SK-N-MC (cell line): ENCODE measurements around the gene PARVB.

ENCODE experiments used
- EZH2 ChIP-seq: fragments of 200-600 bp; sonication (generic); IDR thresholded peaks from one replicate; pipeline ENCODE4 v1.6.1; 2017; ENCODE audit warnings: antibody characterized with exemption
- POLR2AphosphoS5 ChIP-seq: IDR thresholded peaks from 2 replicates; pipeline ENCODE4 v1.6.1; 2012; ENCODE audit warnings: mild to moderate bottlenecking, low read depth, low read length, borderline replicate concordance

DNA sequence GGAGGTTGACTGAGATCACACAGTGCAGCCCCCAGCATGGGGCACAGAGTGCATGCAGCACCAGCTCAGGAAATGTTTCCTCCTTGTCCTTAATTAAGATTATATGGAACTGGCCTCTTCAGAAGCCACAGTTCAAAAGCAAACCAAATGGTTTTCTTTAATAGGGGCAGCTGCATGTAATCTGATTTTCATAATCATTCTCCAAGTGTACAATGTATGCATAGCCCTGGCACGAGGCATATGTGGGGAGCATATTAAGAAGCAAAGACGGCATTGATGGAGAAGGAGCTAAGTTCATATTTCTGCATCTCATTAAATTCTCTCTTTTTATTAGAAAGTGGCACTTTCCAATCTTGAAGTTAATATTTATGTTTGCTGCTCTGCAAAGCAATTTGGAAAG lies 9.9 kb upstream of the PARVB start:
- TF ChIP-seq POLR2AphosphoS5: no peak
- TF ChIP-seq EZH2: no peak
